ENCODE results near the gene MARK2.

DNA sequence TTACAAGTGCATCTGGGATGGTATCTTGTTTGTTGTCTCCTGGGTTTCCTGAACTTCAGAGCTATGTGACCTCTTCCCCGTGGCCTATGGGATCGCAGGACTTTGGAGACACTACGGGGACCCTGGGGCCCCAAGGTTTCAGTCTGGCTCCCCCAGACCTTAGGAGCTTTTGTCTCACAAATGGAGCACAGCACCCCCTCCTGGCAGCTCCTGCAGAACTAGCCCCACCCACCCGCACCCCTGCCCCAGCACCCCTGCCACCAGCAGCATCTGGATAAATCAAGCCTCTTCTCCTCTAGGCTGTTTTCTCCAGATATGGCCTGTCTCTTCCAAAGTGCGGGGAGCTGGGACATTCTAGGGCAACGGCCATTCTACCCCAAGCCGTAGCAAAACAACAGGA lies 67.7 kb downstream of the MARK2 start:
- TF ChIP-seq CREB1 (IDR thresholded peaks at IDR 0.05; ENCODE audit: low read depth): no peak
- TF ChIP-seq YY1 (IDR thresholded peaks at IDR 0.05; ENCODE audit: low read depth): no peak
- TF ChIP-seq EP300 (IDR thresholded peaks at IDR 0.05; ENCODE audit: borderline replicate concordance): no peak
- TF ChIP-seq TAF1 (IDR thresholded peaks at IDR 0.05; ENCODE audit: low read depth): no peak
- no peak for TF ChIP-seq CEBPB (IDR thresholded peaks at IDR 0.05)
- TF ChIP-seq USF1 (IDR thresholded peaks at IDR 0.05): no peak
- TF ChIP-seq, protein P1, sequence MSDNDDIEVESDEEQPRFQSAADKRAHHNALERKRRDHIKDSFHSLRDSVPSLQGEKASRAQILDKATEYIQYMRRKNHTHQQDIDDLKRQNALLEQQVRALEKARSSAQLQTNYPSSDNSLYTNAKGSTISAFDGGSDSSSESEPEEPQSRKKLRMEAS (IDR thresholded peaks at IDR 0.05): no peak
- TF ChIP-seq EGR1 (IDR thresholded peaks at IDR 0.05): no peak
- TF ChIP-seq TEAD4 (IDR thresholded peaks at IDR 0.05): no peak
- no peak for TF ChIP-seq RAD21 (IDR thresholded peaks at IDR 0.05; ENCODE audit: low read depth)

Data from Ishikawa (cell line).